Measurements from ENCODE around the gene NCAPG2.

- TF ChIP-seq CTCF (IDR thresholded peaks at IDR 0.05) (no peak), EP300 (IDR thresholded peaks at IDR 0.05) (no peak), POLR2AphosphoS5 (IDR thresholded peaks at IDR 0.05) (no peak)
Measured at GRCh38 chr7:158710651-158711102, 6.1 kb upstream of the NCAPG2 start.
